Posterior vena cava (tissue), 2 donors: ENCODE results near the gene HOXA5. TPM values are rescaled to one million over a fixed set of nuclear protein-coding genes. Genes with fewer than 3 reads are reported as not detected.

Source experiments
- DNase-seq: peaks from one replicate; pipeline ENCODE4 v3.0.0-alpha.2; 2020; ENCODE audit warnings: low spot score
- intact Hi-C, 2 donors: fragments of 100-400 bp; cut with DNase I; formaldehyde crosslinking; loops; one replicate each; pipeline versions ENCODE4 v1.14.1 to v1.14.2; 2022 to 2023
- total RNA-seq, 2 donors: library from RNA; stranded (reverse); fragmentation: NEBNext Ultra II Directional; extraction: Animal tissue kit (Norgen Biotek cat#: 25700); gene quantifications; one replicate each; pipeline ENCODE4 v1.2.1, GENCODE V29; 2021
- donor health status: DM: yes; HTN: yes; CAD: no.
- donor health status: DM: yes; HTN: yes; CAD: no.

Gene HOXA5
- total RNA-seq, 2 donors from 2014 or later: 11.3 to 17.6 TPM

DNA sequence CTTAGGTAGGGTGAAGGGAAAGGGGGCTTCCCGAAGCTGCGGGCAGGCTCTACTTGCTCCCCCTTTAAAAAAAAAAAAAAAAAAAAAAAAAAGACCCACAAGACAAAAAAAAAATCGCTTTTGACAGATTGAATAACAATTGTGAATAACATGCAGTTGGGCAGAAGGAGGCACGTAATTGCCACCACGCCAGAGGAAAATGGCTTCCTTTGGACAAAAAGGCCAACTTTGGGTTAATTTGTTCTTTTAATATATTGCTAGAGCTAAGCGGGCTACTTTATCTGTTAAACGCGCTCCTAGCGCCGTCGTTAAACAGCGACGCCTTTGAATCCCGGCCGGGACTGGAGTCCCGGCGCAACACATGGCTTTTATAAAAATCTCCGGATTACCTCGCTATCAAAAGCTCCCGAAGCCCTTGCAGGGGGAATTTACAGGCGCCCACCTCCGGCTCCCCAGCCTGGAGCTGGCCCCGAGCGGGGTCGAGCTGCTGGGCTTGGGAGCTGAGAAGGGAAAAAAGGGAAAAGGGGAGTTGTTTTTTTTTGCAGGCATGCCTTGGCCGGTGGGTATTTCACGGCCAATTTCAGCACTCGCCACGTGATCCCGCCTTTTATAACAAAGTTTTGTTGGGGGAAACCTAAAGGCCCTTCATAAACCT lies 40.3 kb upstream of the HOXA5 start:
- intact Hi-C loops: no loop called here
- DNase-seq: no peak

DNA sequence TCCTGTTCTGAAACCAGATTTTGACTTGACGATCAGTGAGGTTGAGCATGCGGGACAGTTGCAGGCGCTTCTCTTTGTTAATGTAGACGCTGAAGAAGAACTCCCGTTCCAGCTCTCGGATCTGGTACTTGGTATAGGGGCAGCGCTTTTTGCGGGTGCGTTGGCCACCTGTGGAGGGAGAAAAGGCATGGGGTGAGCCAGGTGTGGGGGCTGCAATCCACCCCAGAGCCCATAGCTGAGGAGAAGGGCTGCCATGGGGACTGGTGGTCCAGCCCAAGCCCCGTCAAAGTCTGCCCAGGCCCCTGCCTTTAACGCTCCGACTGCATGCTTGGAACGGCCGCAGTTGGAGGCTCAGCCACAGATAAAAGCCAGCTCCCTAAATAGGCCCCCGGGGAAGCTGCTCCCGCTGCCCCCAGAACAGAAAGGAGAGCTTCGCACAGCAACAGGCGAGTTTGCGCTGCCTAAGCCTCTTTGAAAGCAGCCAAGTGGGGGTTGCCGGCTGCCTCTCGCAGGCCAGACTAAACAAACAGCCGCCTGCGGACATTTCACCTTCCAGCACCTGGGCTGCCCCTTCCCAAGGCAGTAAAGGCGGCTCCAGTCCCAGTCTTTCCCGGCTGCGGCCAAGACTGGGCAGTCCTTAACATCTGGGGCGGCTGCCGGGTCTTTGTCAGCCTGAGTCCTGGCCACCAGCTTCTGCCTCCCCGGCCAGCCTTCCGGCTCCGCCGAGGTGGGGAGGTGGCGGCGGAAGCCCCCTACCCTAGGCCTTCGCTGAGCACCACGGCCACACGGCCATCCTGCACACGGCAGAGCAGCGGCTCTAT lies 39.6 kb upstream of the HOXA5 start:
- DNase-seq: peak; percentile 65
- intact Hi-C loops: no loop called here

DNA sequence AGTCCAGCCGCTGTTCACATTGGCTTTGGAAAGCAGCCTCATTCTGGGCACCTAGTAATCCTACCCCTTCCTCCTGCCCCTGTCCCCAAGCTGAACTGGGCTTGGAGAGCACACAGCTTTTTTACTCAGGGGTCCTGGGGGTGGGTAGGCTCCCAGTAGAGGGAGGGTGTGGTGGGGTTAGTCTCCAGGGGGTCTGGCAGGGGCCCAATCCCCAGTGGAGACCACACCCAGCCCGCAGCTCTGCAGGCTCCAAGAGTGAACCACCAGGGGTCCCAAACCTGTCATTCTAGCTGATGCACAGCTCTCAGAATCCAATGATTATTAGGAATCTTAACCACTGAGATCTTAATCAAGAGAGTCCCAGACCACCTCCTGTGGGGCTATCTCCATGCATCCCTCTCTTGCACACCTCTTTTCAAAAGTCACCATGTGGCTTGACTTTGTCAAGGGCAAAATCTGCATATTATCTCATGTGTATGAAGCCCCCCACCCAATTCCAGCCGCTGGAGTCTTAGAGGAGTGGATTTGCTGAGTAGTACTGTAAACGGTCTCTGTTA lies 38.9 kb upstream of the HOXA5 start:
- intact Hi-C loops: no loop called here

DNA sequence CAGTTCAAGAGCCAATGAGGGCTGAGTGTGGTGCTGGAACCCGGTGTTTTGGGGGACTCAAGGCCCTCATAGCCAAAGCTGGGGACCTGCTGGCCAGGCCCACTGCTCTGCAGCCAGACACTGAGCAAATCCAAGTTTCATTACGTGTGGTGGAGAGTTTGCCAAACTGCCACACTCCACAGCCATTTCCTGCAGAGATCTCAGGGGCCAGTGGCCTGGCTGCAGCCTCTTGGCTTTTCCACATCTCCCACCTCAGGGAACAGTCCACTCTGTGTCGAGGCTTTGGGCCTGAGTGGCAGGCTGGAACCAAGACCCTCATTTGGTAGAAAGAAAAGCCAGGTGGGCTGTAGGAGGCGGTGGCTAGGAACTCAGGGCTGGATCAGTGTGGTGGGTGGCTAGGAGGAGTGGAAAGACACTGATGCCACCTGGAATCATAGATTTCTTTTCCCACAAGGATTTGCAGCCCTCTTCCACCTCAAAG lies 38.4 kb upstream of the HOXA5 start:
- peak; percentile 42 for DNase-seq
- intact Hi-C loops: no loop called here

More for the DNA sequence above, 38.9 kb upstream of the HOXA5 start:
- peak; percentile 52 for DNase-seq

DNA sequence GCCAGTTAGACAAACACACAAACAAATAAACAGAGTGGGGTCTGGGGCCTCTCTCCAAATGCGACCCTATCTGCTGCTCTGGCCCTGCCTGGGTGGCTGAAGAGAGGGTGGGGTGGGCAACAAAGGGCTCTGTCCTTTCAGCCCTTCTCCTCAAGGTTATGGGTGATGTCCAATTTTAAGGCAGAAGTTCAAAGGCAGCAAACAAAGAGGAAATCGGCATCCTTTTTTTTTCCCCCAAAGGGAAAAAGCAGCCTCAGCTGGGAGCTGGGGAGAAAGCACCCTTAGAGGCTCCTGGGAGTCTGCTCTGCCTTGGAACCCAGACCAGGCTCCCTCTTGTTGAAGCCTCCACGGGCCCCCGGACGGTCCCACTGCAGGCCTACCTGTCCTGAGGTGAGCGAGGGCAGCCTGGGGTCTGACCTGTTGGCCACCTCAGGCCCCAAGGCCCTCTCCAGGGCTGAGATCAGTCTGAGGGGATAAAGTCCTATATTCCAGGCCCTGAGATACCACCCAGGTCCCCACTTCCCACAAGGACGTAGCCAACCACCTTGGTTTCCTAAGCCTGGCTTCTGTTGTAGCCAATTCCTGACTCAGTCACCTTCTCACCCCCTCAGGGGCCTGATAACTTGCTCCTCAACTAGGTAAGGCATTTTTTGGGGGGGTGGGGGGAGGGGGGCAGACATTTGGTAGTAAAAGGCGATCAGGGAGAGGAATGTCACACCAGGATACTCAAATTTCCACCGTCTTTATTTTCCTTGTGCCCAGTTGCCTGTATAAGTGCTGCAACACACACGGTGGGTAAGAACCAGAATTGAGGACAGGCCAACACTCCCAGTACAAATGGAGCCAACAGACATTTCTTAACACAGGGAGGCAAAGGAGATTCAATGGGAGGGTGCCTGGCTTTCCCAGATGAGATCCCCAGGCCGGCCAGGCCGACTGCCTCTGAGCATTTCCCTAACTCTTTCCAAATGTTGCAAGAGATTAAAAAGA lies 37.2 kb upstream of the HOXA5 start:
- intact Hi-C loops: no loop called here
- peak; percentile 76 for DNase-seq

DNA sequence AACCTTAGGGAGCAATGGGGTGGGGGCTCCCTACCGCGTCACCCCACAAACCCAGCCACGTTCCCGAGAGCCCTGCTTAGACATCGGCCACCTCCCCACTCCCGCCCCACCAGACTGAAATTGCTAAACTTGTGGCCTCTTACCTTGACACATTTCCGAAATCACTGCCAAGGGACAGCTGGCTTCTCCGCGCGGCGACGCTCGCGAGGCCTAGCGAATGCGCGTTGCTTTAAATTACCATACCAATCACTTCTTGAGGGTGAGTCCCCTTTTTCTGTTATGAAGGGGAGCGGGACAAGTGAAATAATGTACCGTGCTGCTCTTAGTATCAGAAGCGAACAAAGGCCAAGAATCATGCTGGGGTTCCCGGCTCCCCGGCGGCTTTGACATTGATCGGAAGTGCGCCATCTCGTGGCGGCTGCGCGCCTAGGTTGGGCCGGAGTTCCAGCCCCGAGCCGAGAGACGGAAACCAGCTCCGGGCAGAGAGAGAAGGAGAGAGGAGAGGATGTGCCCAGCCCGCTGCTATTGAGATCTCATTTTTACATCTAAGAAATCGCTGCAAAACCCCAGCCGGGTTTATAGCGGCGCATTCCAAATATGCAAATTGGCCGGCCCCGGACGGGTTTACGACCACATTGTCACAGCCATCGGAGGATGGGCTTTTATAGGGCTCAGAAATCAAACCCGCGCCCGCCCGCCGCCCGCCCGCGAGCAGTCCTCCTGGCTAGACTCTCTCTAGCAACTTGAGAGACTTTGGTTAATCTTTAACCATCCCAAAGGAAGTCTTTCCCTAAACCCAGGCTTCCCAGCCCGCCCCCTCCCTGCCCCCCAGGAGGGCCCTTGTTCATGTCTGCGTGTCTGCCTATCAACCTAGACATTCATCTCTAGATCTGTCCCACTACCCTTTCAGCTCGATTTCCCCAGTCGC lies 36.3 kb upstream of the HOXA5 start:
- peak; percentile 91 for DNase-seq

DNA sequence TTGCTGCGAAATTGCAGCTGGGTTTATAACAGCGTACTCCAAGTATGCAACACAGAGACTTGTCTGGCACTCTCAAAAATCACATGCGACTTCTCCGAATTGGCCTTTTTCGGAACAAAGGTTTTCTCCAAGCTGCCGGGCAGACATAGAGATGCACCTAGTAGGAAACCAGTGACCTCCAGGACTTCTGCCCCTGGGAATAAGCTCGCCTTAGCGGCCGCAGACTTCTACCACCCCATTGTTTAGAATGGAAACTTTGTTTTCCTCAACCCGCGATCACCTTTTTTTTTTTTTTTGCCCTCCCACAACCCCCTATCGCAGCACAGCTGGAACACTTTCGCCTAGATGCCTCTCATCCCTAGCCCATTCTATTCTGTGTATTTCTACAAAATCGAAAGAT lies 35.5 kb upstream of the HOXA5 start:
- no peak for DNase-seq
- intact Hi-C loops: no loop called here

More for the DNA sequence above, 36.3 kb upstream of the HOXA5 start:
- intact Hi-C loops: no loop called here

DNA sequence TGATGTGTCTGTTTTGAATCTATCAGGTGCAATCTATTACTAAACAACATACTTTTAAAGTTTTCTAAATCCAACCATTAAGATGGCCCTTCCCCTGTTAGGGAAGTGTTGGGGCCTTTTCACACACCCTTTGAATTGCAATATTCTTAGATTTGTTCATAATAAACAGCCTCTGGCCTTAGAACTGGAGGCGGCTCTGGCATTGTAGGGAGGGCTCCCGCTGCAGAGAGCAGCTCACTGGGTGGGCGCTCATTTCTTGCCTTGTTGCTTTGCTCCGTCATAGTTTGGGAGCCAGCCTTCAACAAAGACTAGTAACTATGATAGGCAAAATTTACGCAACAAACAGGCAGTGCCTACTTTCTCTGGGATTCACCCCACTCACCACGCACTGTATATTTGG lies 34.9 kb upstream of the HOXA5 start:
- no peak for DNase-seq
- intact Hi-C loops: no loop called here

DNA sequence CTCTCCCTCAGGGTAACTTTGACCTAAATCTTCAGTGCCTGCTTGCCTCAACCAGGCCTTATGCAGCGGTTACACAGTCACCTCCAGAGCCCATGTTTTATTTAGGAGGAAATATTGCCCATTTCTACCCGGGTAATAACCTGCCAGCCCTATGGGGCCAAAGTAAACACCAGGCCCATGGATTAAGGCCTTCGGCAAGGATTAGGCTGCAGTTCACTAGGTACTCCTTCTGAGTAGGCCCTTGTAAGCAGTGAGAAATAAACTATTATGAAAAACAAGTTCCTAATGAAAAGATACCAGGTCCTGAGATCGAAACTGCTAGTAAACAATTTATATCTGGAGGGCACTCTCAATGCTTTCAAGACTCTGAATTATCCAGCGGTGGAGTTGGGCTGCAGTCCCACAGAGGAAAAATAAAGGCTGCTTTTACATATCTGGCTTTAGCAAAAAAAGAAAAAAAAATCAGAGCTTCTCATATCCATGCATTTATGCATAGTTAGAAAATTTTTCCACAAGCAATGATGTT lies 34.4 kb upstream of the HOXA5 start:
- no peak for DNase-seq
- intact Hi-C loops: no loop called here

DNA sequence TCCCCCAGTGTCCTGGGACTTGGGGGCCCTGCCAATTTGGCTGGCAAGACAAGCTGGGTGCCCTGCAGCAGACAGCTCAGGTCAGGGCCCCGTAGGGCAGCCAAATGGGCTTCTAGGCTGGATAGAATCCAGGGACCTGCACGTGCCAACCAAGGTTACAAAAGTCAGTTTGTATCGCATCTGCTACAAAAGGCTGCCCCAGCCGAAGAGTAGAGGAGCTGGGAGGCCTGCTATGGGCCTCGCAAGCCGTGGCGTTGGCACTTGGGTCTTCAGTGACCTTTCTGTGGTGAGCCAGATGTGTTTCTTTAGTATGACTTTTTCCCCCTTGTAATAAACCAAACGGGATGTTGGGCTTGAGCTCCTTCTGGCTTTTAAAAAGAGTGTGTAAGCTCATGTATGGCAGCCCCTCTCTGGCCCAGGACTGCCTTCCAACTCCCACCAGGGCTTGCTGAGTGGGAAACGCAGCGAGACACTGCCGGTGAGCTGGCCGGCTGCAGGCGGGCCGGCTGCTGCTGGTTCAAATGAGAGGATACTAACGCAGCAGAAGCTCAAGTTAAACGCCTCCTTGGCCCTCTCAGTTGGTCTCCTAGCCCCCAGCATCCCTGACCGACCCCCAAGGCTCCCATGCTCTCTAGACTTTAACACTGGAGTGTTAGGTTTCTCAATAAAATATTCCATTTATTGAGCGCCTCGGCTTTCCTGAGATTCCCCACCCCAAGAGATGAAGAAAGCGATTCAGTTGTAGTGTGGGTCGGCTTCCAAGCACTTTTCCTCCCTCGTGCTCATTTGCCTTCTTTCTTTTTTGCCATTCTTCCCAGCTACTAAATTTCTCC lies 33.7 kb upstream of the HOXA5 start:
- intact Hi-C loops: no loop called here
- DNase-seq: peak; percentile 58

DNA sequence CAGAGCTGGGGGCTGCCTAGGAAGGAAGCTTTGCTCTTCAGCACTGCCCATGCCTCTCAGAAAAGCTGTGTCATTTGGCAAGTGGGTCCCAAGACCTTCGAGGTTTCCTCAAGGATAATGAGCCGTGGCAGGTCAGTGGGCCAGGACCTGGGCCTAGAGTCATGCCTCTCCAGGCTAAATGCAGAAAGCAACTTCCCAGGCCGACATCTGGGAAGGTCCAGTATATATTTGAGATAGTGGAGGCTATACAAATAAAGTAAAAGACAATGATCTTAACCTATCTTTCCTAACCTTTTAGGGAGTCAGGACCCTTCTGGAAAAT lies 33.0 kb upstream of the HOXA5 start:
- no peak for DNase-seq
- intact Hi-C loops: no loop called here

DNA sequence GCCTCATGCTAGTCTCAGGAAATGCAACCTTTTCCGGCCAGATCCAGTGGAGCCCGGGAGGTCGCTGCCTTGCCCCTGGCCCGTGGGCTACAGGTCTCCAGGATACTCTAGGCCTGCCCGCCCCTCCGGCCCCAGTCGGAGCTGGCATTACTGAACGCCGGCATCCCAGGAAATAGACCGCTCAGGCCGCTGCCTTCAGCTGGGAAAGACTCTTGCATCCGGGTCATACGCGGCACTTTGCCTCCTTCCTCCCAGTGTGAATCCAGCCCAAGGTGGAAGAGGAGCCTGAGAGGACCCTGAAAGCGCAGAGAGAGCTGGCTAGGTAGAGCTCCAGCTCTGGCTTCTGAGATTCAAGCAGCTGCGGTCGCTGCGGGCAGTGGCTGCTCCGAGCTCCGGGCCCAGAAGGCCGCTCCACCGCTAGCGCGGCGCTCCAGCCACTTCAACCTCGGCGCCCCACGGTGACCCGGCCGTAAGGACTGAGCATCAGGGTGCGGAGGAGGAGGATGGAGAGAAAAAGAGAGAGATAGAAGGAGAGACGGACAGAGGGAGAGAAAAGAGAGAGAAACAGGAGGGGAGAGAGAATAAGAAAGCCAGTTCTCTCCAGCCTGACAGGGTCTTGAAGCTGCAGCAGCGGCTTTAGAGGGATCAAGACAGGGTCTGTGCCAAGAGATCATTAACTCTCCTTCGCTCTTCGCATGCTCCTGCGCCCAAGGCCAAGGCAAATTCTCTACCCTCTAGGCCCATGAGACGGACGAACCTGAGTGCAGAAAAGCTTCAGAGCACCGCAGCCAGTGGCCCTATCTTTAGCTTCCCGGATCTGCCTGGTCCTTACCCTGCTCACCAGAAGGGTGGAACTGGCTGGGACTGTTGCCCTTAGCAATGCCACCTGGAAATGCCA lies 32.4 kb upstream of the HOXA5 start:
- peak; percentile 73 for DNase-seq
- intact Hi-C loops: no loop called here

DNA sequence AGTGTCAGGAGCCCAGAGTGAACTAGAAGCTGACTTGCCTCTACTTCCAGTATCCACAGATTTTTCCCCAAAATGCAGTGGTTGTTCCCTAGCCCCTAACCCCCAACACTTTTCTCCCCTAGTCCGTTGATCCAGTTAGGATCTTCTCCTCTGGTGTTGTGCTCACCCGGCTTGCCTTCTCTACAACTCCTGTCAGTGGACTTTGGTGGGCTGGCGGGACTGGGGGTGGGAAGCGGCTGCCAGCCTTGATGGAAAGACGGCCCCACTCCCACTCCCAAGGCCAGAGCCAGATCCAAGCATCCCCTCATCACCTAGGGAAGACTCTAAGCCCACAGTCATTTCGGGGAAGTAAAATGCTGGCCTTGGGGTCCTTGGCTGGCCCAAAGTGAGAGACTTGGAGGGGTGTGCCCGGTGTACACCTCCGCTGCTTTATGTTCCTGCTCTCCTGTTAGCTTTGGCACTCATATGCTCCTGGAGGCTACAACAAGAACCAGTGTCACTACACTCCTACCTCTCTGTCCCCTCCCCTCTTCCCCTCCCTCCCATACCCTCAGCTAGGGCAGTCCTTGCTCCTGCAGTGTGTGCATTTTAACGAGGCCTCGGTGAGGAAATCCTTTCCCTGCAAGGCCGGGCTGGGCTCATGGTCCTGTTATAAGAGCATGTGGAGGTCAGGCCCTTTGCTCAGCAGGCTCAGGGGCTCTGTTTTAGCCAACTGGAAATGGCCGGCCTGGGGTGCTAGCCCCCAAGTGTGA lies 31.6 kb upstream of the HOXA5 start:
- intact Hi-C loops: no loop called here
- DNase-seq: no peak

DNA sequence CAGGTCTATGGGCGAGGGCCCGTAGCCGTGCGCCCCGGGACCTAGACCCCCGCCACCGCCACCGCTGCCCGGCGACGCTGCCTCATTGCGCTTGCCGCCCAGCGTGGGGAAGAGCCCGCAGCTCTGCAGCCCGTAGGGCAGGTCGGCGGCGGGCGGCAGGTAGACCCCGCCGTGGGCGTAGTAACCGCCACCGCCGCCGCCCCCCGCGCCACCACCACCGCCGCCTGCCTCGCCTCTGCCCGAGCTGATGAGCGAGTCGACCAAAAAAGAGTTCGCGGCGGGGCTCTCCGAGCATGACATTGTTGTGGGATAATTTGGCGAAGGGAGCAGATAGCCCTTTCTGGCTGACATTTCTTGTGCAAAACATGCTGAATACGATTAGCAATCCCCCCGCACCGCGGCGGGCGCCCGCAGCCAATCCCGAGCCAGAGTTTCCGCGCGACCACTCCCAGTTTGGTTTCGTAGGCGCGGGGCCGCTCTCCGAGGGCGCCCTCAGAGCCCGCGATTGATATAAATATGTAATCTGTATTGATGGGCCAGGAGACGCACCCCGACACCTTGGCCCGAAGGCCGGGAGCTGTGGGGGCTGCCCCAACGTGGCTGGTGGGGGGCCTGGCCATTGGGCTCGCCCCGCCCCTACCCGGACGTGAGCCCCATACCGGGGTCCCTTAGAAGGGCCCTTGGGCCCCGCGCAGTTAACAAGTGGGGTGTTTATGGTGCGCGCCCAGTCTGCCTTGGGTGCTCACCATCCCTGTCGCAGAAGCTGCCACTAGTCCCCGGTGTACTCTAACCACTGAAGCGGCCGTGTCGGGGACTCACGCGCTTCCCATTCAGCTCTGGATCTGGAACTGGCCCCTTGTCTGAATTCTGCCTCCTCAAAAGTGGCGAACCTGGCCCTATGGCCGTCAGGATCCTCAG lies 30.7 kb upstream of the HOXA5 start, which contains the start of gene HOXA10:
TSS of gene HOXA10 (minus strand) at position 365 of the 918 bp plus-strand sequence. CDS start at position 351, 14 bp downstream.
- intact Hi-C loops: no loop called here
- DNase-seq: peak; percentile 80
